GM21717 (cell line): ENCODE data around the gene FASLG.
A peak's percentile ranks its signal among the peaks of the same experiment; 100 is the strongest.

Experiments used
- ATAC-seq: cut with Tn5 transposase; IDR thresholded peaks from one replicate; pipeline ENCODE4 v1.9.1; 2021; ENCODE audit warnings: mild to moderate bottlenecking, moderate library complexity; ENCODE audit not compliant: unreplicated experiment

The FASLG gene

DNA sequence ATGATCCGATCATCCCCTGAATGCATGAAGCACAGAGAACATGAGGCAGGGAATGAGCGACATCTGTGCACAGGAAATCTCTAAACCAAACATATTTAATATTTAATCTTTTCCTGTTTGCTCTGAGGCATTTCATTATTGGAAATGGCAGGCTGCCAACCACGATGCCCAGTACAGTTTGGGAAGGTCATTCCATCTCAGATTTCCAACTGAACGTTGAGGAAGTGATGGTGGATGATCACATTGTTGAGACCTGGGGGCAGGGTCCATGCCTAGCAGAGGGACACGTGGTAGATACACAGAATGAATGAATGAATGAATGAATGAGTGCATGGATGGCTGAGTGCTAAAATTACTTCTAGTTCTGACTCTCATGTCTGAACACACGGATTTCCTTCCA is 15.9 kb upstream of the FASLG start:
- ATAC-seq, result no peak

DNA sequence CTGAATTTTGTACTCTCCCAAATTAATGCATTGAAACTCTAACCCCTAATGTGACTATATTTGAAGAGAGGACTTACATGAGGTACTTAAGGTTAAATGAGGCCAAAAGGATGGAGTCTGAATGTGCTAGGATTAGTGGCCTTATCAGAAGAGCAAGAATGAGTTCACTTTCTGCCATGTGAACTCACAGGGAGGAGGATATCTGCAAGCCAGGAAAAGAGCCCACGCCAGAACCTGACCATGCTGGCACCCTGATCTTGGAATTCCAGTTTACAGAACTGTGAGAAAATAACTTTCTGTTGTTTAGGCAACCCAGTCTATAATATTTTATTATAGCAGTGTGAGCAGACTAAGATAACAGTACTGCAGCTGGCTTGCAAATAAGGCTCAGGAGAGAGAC is 12.2 kb upstream of the FASLG start:
- ATAC-seq, result no peak

DNA sequence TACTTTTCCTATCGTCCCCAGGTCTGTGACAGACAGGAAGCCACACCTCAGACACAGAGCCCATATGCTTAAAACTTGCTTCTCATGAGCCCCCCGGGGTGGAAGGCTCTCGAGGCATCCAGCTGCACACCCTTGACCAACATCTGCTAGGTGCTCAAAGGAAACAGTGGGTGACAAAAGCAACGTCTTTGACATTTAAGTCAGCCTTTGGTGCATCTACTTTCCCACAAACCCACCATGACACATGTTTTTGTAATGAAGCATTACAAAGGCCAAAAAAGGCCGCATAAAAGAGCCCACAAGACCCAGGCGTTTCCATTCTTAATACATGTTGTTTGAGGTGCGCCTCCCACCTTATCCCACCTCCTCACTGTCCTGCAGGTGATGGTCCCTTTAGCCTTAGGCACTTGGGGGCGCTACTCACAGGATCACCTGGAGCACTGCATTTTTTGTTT is 11.8 kb upstream of the FASLG start:
- no peak for ATAC-seq

DNA sequence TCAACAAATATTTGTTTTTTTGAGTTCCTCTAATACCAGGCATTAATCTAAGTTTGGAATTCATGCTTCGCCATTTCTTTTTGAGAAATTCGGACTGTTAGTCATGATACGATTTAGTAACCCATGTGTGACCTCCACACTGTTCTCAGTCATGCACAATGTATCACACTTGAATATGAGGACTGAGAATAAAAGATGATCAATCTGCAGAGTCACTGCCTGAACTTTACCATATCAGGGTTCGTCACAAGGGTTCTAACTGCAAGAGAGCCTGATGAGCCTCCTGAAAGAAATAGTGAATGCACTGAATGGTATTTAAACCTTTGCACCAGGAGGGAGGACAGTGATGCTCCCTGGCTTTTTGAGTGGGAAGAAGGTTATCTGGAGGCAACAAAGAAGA is 10.9 kb upstream of the FASLG start:
- no peak for ATAC-seq

DNA sequence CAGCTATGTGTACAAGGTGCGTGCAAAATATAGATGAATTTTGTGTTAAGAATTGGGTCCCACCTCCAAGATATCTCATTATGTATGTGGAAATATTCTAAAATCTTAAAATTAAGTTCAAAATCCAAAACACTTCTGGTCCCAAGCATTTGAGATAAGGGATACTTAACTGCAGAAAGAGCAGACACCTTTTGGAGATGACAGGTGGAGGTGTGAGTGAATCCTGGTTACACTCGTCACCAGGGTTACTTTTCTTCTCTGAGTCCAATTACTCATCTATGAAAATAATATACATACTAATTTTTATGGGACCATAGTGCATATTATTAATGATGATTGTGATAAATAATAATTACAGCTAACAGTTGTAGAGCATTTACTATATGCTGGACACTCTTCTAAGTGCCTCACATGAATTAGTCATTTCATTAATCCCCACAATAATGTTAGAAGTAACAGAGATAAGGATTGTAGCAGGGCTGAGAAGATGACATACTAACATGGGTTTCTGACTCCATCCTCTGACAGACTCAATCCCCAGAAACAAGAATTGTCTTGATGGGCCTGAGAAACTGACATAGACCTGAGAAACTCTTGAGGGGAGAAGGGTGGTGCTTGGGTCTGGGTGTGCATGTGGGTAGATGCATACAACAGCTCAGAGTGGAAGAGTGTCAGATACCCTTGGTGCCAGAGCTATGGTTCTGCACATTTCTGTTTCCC is 8.3 kb upstream of the FASLG start:
- ATAC-seq, result no peak

GRCh38 chr1:172653015-172653709 is 5.7 kb upstream of the FASLG start:
- ATAC-seq, result no peak

DNA sequence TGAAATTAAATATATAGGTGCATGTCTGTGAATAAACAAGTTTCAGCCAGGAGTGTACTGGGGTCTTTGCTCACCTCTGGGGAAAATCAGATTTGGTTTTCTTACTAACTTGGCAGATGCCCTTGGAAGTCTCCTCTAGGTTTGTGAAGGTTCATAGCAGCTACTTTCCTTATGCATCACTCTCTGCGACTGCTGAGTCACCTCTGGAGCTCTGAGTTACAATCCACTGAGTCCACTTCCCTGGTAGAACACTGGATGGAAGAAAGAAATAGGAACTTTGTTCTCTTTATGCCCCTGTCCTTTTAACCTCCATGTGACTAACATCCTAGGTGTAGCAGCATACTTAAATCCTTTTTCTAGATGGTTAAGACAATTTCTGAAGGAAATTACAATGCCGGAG is 4.4 kb upstream of the FASLG start:
- ATAC-seq, result no peak

- ATAC-seq, result no peak
Measured at GRCh38 chr1:172656576-172656975, 2.3 kb upstream of the FASLG start.

DNA sequence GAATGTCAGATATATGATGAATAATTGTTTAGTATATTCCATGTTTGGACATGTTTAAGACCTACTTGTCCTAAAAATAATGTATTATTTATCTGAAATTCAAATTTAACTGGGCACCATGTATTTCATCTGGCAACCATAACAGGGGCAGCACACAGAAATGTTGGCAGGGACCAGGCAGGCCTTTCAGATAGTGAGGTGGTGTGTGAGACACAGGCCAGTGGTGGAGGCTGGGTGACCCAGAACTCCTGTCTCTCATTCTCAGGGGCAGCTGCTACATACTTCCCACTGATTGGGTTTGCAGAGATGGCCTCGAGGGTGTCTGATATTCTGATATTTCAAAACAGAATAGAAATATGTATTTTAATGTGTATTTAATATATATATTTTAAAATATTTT is 1.3 kb upstream of the FASLG start:
- ATAC-seq, result no peak

- ATAC-seq, result no peak
Measured at GRCh38 chr1:172661107-172661506, 2.2 kb downstream of the FASLG start.

DNA sequence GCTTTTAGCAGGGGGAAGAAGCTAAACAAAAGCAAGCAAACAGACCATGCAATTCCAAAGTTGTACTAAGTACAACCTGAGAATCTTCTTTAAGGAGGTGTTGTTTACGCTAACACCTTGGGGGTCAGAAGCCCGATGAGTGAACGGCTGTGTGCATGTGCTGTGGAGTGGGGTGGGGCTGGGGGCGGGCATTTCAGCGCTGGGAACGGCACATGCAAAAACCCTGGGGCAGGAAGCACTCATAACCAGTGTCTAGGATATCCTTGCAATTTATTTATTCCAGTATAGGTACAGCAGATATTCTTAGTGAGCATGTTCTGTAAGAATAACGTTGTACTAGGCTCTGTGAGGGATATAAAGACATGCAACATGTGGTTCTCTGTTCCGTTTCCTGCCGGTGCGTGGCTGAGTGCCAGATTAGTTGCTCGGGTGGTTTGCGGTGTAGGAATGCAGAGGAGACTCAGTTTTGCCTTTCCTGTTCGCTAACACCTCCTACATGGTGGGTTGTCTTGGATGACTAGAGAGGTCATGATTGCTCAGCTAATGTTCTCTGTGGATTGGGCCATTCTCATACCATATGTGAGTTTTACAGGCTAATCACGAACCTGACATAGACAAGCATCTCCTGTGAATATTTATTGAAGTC is 3.7 kb downstream of the FASLG start:
- ATAC-seq, result peak; percentile 83

DNA sequence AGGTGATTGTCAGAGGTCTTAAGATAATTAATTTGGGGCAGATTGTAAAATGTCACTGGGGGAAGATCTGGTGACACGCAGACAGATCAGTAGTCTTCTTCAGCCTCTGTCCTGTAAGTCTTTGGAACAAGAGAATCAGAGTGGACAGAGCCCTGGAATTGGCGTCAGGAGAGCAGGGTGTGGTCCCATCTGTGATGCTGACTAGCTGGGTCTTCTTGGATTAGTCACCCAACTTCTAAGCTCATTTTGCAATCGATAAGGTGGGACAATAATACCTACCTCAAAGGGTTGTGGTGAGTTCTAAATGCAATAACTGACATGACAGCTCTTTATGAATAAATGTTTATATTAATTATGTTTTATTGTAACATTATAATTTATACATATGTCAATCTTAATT is 4.8 kb downstream of the FASLG start:
- ATAC-seq, result no peak

DNA sequence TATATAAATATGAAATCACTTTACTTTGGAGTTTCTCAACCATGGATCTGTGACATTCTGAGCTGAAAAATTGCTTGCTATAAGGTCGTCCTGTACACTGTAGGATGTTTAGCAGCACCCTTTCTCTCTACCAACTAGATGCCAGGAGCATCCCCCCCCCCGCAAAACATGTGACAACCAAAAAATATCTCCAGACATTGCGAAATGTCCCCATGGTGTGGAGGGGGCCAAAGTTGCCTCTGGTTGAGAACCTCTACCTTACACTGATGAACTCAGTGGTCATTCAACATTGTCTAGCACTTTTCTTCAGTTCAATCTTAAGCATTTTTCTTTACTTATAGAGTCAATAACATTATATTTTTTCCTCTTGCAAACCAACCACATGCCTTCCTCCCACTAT is 9.2 kb downstream of the FASLG start:
- no peak for ATAC-seq

GRCh38 chr1:172669011-172669410 is 10.1 kb downstream of the FASLG start:
- no peak for ATAC-seq

- peak; percentile 52 for ATAC-seq
Measured at GRCh38 chr1:172670316-172670715, 11.4 kb downstream of the FASLG start.

- ATAC-seq, result no peak
Measured at GRCh38 chr1:172670791-172671190, 11.9 kb downstream of the FASLG start.

- ATAC-seq, result no peak
Measured at GRCh38 chr1:172671591-172671990, 12.7 kb downstream of the FASLG start.

GRCh38 chr1:172672720-172673119 is 13.8 kb downstream of the FASLG start:
- ATAC-seq, result no peak

DNA sequence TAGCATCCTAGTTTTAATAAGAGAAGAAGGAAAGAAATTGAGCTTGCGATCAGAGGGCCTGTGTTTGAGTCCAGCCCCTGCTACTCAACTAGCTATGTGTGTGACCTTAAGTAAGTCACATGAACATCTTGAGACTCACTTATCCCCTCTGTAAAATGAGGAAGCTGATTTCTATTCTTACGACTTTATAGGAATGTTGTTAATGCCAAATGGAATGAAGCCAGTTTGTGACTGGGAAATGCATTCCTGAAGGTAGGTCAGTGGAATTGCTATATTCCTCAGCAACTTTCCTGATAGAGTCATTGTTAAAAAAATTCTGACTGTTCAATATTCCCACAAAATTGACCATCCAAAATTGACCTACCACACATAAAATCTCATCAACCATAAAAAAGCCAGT is 14.9 kb downstream of the FASLG start:
- ATAC-seq, result no peak

- ATAC-seq, result no peak
Measured at GRCh38 chr1:172674831-172675613, 16.1 kb downstream of the FASLG start.

DNA sequence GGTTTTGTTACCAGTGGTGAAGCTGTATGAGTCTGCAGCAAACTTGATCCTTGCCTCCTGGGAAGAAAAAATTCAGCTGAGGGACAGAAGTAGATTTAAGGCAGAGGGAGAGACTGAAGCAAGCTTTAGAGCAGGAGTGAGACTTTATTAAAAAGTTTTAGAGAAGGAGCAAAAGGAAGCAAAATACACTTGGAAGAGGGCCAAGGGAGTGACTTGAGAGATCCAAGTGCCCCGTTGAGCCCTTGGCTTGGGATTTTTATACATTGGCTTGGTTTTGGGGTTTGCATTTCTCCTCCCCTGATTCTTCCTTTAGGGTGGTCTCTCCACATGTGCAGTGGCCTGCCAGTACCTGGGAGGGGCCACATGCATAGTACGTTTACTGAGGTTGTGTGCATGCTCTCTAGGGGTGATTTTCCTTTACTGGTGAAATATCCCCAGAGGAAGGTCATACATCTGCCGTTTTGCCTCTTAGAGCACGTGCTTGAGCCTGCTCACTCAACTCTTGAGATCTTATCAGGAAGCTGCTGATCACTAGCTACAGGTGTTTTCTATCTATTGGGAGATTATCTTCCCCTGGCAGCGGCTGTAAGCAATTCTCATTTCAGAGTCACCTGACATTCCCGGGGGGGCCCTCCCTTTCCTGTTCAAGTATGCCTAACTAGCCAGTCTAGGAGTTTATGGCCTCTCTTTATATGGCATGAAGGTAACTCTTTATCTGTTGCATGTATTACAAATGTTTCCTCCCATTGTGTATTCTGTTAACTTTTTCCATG is 20.3 kb downstream of the FASLG start:
- no peak for ATAC-seq
